ENCODE measurements around the gene HCFC1R1.

The HCFC1R1 gene

GRCh38 chr16:3062553-3062952 is 38.8 kb upstream of the HCFC1R1 start:
- Histone ChIP-seq H3K36me3 (ENCODE audit: control insufficient read depth, insufficient read depth, low read length) (no peaks in the 10 kb centered on the region), H3K4me3 (replicated peaks; ENCODE audit: low read depth, low read length) (no peak overlapping the region), H3K27me3 (replicated peaks; ENCODE audit: control insufficient read depth, insufficient read depth, low read length) (no peaks in the 10 kb centered on the region)
- TF ChIP-seq CTCF (IDR thresholded peaks at IDR 0.05; ENCODE audit: insufficient read depth, low read length, poor library complexity, severe bottlenecking), result no peak
- DNase-seq (ENCODE audit: extremely low read depth, insufficient read length), result no peak

GRCh38 chr16:3060339-3061127 is 36.8 kb upstream of the HCFC1R1 start:
- TF ChIP-seq CTCF (IDR thresholded peaks at IDR 0.05; ENCODE audit: insufficient read depth, low read length, poor library complexity, severe bottlenecking), result no peak
- DNase-seq (ENCODE audit: extremely low read depth, insufficient read length), result no peak
- H3K4me3 ChIP-seq (replicated peaks; ENCODE audit: low read depth, low read length), result no peak overlapping the region

GRCh38 chr16:3059723-3060242 is 36.0 kb upstream of the HCFC1R1 start:
- no peaks in the 10 kb centered on the region; the same call in 1 of the 2 replicates for H3K36me3 ChIP-seq (ENCODE audit: control insufficient read depth, insufficient read depth, low read length)
- DNase-seq (ENCODE audit: extremely low read depth, insufficient read length), result no peak
- no peak for TF ChIP-seq CTCF (IDR thresholded peaks at IDR 0.05; ENCODE audit: insufficient read depth, low read length, poor library complexity, severe bottlenecking)
- H3K4me3 ChIP-seq (replicated peaks; ENCODE audit: low read depth, low read length), result peak overlapping the region; percentile 98
- H3K27me3 ChIP-seq (replicated peaks; ENCODE audit: control insufficient read depth, insufficient read depth, low read length), result no peaks in the 10 kb centered on the region

More at GRCh38 chr16:3060339-3061127, 36.8 kb upstream of the HCFC1R1 start:
- H3K36me3 ChIP-seq (ENCODE audit: control insufficient read depth, insufficient read depth, low read length), result no peaks in the 10 kb centered on the region; the same call in 1 of the 2 replicates
- no peaks in the 10 kb centered on the region for H3K27me3 ChIP-seq (replicated peaks; ENCODE audit: control insufficient read depth, insufficient read depth, low read length)

GRCh38 chr16:3059041-3059722 is 35.4 kb upstream of the HCFC1R1 start:
- Histone ChIP-seq H3K27me3 (replicated peaks; ENCODE audit: control insufficient read depth, insufficient read depth, low read length) (no peaks in the 10 kb centered on the region), H3K4me3 (replicated peaks; ENCODE audit: low read depth, low read length) (peak overlapping the region; percentile 98), H3K36me3 (ENCODE audit: control insufficient read depth, insufficient read depth, low read length) (no peaks in the 10 kb centered on the region; the same call in 1 of the 2 replicates)
- peak; percentile 88 for DNase-seq (ENCODE audit: extremely low read depth, insufficient read length)
- peak; percentile 38 for TF ChIP-seq CTCF (IDR thresholded peaks at IDR 0.05; ENCODE audit: insufficient read depth, low read length, poor library complexity, severe bottlenecking)

- Histone ChIP-seq H3K36me3 (ENCODE audit: control insufficient read depth, insufficient read depth, low read length) (no peaks in the 10 kb centered on the region; the same call in 1 of the 2 replicates), H3K27me3 (replicated peaks; ENCODE audit: control insufficient read depth, insufficient read depth, low read length) (no peaks in the 10 kb centered on the region), H3K4me3 (replicated peaks; ENCODE audit: low read depth, low read length) (peak overlapping the region; percentile 98)
- DNase-seq (ENCODE audit: extremely low read depth, insufficient read length), result peak; percentile 53
- TF ChIP-seq CTCF (IDR thresholded peaks at IDR 0.05; ENCODE audit: insufficient read depth, low read length, poor library complexity, severe bottlenecking), result peak; percentile 54
Observed at GRCh38 chr16:3058139-3059030, 34.6 kb upstream of the HCFC1R1 start.
